ENCODE results near the gene PRDM16. TPM values are rescaled to one million over a fixed set of nuclear protein-coding genes. Genes with fewer than 3 reads are reported as not detected.

PRDM16 gene
- total and polyA plus RNA-seq, 2 of the 8 experiments (the other 6 are each of a cell fraction or from before 2014, with no cell fraction given): 0.39 to 0.43 TPM

GRCh38 chr1:3471356-3472087 is 402.5 kb downstream of the PRDM16 start:
- H2BK20ac ChIP-seq (ENCODE audit: low read length): peak overlapping the region; percentile 97; the same call in 1 of the 2 replicates
- H3K23me2 ChIP-seq (ENCODE audit: low read depth, low read length): peaks cover 5% of the 10 kb centered on the region; the same call in 1 of the 2 replicates
- H3K36me3 ChIP-seq (ENCODE audit: control insufficient read depth in 2 of 4, insufficient read depth in 4 of 4, low read length in 3 of 4): peaks cover 0 to 14% (median 4%) of the 10 kb centered on the region in 4 experiments; a peak in 5 of 8 replicates
- H2BK12ac ChIP-seq (ENCODE audit: low read depth, low read length): peak overlapping the region; percentile 84; the same call in 1 of the 2 replicates
- H4K20me1 ChIP-seq (replicated peaks in 1 of 2; ENCODE audit: control insufficient read depth in 1 of 2, insufficient read depth in 2 of 2, low read length in 2 of 2): peaks cover 0 to 9% of the 10 kb centered on the region in 2 experiments
- 23% methylated on average over 14 of the region's 25 CpGs; no CpG with 5 or more reads in 1 of the 2 experiments for WGBS, 2 experiments (ENCODE audit: extremely low coverage in 1 of 2, insufficient coverage in 1 of 2, insufficient read length in 1 of 2, insufficient replicate concordance in 2 of 2, low coverage in 1 of 2, low lambda C conversion rate in 2 of 2, missing lambda C conversion rate in 1 of 2)
- H3K4me3 ChIP-seq (ENCODE audit: extremely low read depth in 1 of 4, insufficient read depth in 2 of 4, low read depth in 3 of 4, low read length in 4 of 4): 0 out of 8 replicates have a peak overlapping the region, but pooled peaks of 1 of the 4 experiments have one; percentile 11
- peak overlapping the region; percentile 88; the same call in 1 of the 2 replicates for H2BK15ac ChIP-seq (ENCODE audit: low read length)
- H3K4me1 ChIP-seq (replicated peaks in 1 of 4; ENCODE audit: control insufficient read depth in 3 of 4, insufficient read depth in 4 of 4, low read length in 3 of 4): peaks cover 0 to 22% (median 16%) of the 10 kb centered on the region in 4 experiments; a peak in 6 of 7 replicates
- no peaks in the 10 kb centered on the region for H3K27me3 ChIP-seq (replicated peaks in 1 of 4; ENCODE audit: control insufficient read depth in 3 of 4, extremely low read depth in 1 of 4, insufficient read depth in 3 of 4, low read length in 3 of 4)
- H4K5ac ChIP-seq (ENCODE audit: insufficient read length, low read depth, low read length): peak overlapping the region; percentile 72
- ChIA-PET CTCF (ENCODE audit: partially characterized antibody) (interaction anchor here (0.5 to 3.1 kb wide), 29 partner anchors 9 to 520 kb away, joined by 3 to 39 read pairs (median 6); no protein-coding TSS in a partner anchor), POLR2A (ENCODE audit: partially characterized antibody) (interaction anchor here (0.8 to 3.7 kb wide), 9 partner anchors 9 to 1242 kb away, joined by 3 to 26 read pairs (median 4); partner anchors contain the start of gene ARHGEF16)
- peak overlapping the region; percentile 87 for H3K18ac ChIP-seq (ENCODE audit: extremely low read depth, low read length)
- no peak overlapping the region for H2AFZ ChIP-seq (ENCODE audit: low read length)
- H2AK5ac ChIP-seq (ENCODE audit: low read depth, low read length): peak overlapping the region; percentile 66; the same call in 1 of the 2 replicates
- H4K8ac ChIP-seq (ENCODE audit: extremely low read depth, insufficient read depth, low read length): peak overlapping the region; percentile 62
- no peaks in the 10 kb centered on the region for H3K9me3 ChIP-seq (ENCODE audit: insufficient read depth in 2 of 2, low read depth in 1 of 2, low read length in 1 of 2)
- peak overlapping the region; percentile 75 for H3K27ac ChIP-seq (ENCODE audit: low read depth, low read length)
- H3K4ac ChIP-seq (replicated peaks; ENCODE audit: insufficient read length, low read depth, low read length): peak overlapping the region; percentile 27
- peak overlapping the region; percentile 98 for H4K91ac ChIP-seq (replicated peaks; ENCODE audit: insufficient read length, low read length)
- no peaks in the 10 kb centered on the region for H3K79me2 ChIP-seq (ENCODE audit: control insufficient read depth in 1 of 2, insufficient read depth in 2 of 2, low read length in 2 of 2)
- H2BK120ac ChIP-seq (replicated peaks; ENCODE audit: low read depth, low read length): peak overlapping the region; percentile 98
- H3K9ac ChIP-seq (replicated peaks in 1 of 4; ENCODE audit: extremely low read depth in 1 of 4, low read depth in 3 of 4, low read length in 3 of 4): 0 out of 7 replicates have a peak overlapping the region, but pooled peaks of 1 of the 4 experiments have one; percentile 24
- peak; percentile 73 to 74 for DNase-seq (ENCODE audit: low read depth in 1 of 2, low spot score in 2 of 2)
- H3K4me2 ChIP-seq (ENCODE audit: insufficient read depth in 1 of 2, low read depth in 2 of 2, low read length in 2 of 2): peak overlapping the region; percentile 12 to 40; a peak in 3 of 4 replicates
- no peak overlapping the region for H3K56ac ChIP-seq (replicated peaks; ENCODE audit: insufficient read length, low read depth, low read length)
- H3K14ac ChIP-seq (ENCODE audit: insufficient read length): no peak overlapping the region
- no peak for FAIRE-seq
- H3K79me1 ChIP-seq (ENCODE audit: low read depth, low read length): no peaks in the 10 kb centered on the region; the same call in 1 of the 2 replicates
- no peak overlapping the region for H3K23ac ChIP-seq (ENCODE audit: insufficient read length)
- H2BK5ac ChIP-seq (ENCODE audit: low read depth, low read length): peak overlapping the region; percentile 98
- no peak for TF ChIP-seq RFX5 (IDR thresholded peaks at IDR 0.05; ENCODE audit: borderline replicate concordance, low read depth, low read length)
- TF ChIP-seq CHD2 (IDR thresholded peaks at IDR 0.05; ENCODE audit: low read length): no peak
- TF ChIP-seq HDAC2 (IDR thresholded peaks at IDR 0.05; ENCODE audit: borderline replicate concordance in 1 of 2, low read depth in 2 of 2, low read length in 2 of 2): peak in 1 of 2 experiments; percentile 39; a peak in 1 of 4 replicates
- TF ChIP-seq CTBP2 (IDR thresholded peaks at IDR 0.05; ENCODE audit: borderline replicate concordance, insufficient read depth, insufficient read length, low read length): no peak
- TF ChIP-seq ZNF274 (IDR thresholded peaks at IDR 0.05; ENCODE audit: borderline replicate concordance, extremely low read depth, low read length): no peak
- TF ChIP-seq NANOG (IDR thresholded peaks at IDR 0.05; ENCODE audit: insufficient read depth, low read depth, low read length, poor library complexity, severe bottlenecking): peak; percentile 10

Data from H1 (cell line).